Neural progenitor cell (in vitro differentiated cells): ENCODE data around the gene EXOC6B.

Experiments
- CTCF ChIP-seq: fragments of 200-600 bp; sonication (generic); IDR thresholded peaks from 2 replicates; pipeline ENCODE4 v1.5.1; 2017; ENCODE audit warnings: antibody characterized with exemption, mild to moderate bottlenecking
- EZH2 ChIP-seq: fragments of 200-600 bp; sonication (generic); IDR thresholded peaks from 2 replicates; pipeline ENCODE4 v1.6.1; 2017; ENCODE audit warnings: antibody characterized with exemption, mild to moderate bottlenecking, moderate library complexity

- TF ChIP-seq CTCF = no peak
- no peak for TF ChIP-seq EZH2
These were observed 615.4 kb downstream of the EXOC6B start for GRCh38 chr2:72210470-72210869.
